IMR-90 (cell line): ENCODE data around the gene FAM124B. TPM values are rescaled to one million over a fixed set of nuclear protein-coding genes. Genes with fewer than 3 reads are reported as not detected.

Source experiments
- ATAC-seq: fragments of 200-7000 bp; cut with Tn5 transposase; 2 replicates; pipeline ENCODE4 v1.9.1; 2020; ENCODE audit warnings: low read depth, mild to moderate bottlenecking, moderate library complexity
- BruUV-seq: library from RNA; stranded (reverse); fragments of 400-500 nt; replicated peaks from 2 replicates; lab custom pipeline; 2021; lab: Mats Ljungman, UMichigan
- CTCF ChIA-PET: fragments of 300-600 bp; formaldehyde crosslinking; extraction: SDS; loops from one replicate; lab custom pipeline; 2021; ENCODE audit warnings: antibody characterized with exemption; lab: Yijun Ruan, JAX
- POLR2A ChIA-PET: fragments of 300-600 bp; sonication (Branson Sonifier 250); formaldehyde crosslinking; loops from one replicate; lab custom pipeline; 2022; ENCODE audit warnings: antibody characterized with exemption; ENCODE audit not compliant: unreplicated experiment; lab: Charles Lee
- DNase-seq: peaks from one replicate; pipeline ENCODE4 v3.0.0; 2013
- H2AFZ ChIP-seq: replicated peaks from 2 replicates; pipeline ENCODE3; 2013; ENCODE audit warnings: low read length, mild to moderate bottlenecking; ENCODE audit not compliant: poor library complexity
- H2AK5ac ChIP-seq: 2 replicates; pipeline ENCODE4 v1.6.1; 2013; ENCODE audit warnings: low read depth, low read length, inconsistent platforms
- H2AK9ac ChIP-seq: replicated peaks from 2 replicates; pipeline ENCODE3; 2013; ENCODE audit warnings: mild to moderate bottlenecking, low read depth, low read length, moderate library complexity; ENCODE audit not compliant: poor library complexity
- H2BK120ac ChIP-seq: 2 replicates; pipeline ENCODE4 v1.6.1; 2013; ENCODE audit warnings: low read depth, low read length, inconsistent platforms
- H2BK15ac ChIP-seq: 3 replicates; pipeline ENCODE4 v1.6.1; 2013; ENCODE audit warnings: low read depth, low read length, inconsistent platforms
- H2BK20ac ChIP-seq: 2 replicates; pipeline ENCODE4 v1.6.1; 2013; ENCODE audit warnings: low read depth, mild to moderate bottlenecking, inconsistent platforms, low read length, moderate library complexity
- H2BK5ac ChIP-seq: 2 replicates; pipeline ENCODE4 v1.6.1; 2013; ENCODE audit warnings: mild to moderate bottlenecking, low read depth, low read length, inconsistent platforms; ENCODE audit not compliant: poor library complexity, severe bottlenecking
- H3K14ac ChIP-seq: replicated peaks from 2 replicates; pipeline ENCODE4 v1.6.1; 2013; ENCODE audit warnings: low read depth, low read length, inconsistent platforms
- H3K18ac ChIP-seq: 2 replicates; pipeline ENCODE4 v1.6.1; 2013; ENCODE audit warnings: low read depth, low read length, control low read depth
- H3K23ac ChIP-seq: 2 replicates; pipeline ENCODE4 v1.6.1; 2013; ENCODE audit warnings: low read depth, low read length, inconsistent platforms
- H3K27ac ChIP-seq: 2 replicates; pipeline ENCODE4 v1.5.1; 2013; ENCODE audit warnings: mild to moderate bottlenecking, control low read depth, low read length; ENCODE audit not compliant: insufficient read depth
- H3K27me3 ChIP-seq: 2 replicates; pipeline ENCODE4 v1.6.1; 2013; ENCODE audit warnings: low read length; ENCODE audit not compliant: control insufficient read depth, insufficient read depth
- H3K36me3 ChIP-seq: 2 replicates; pipeline ENCODE4 v1.6.1; 2013; ENCODE audit warnings: low read length, mixed read lengths; ENCODE audit not compliant: control insufficient read depth, insufficient read depth
- H3K4ac ChIP-seq: 2 replicates; pipeline ENCODE4 v1.6.1; 2013; ENCODE audit warnings: low read depth, low read length, inconsistent platforms
- H3K4me1 ChIP-seq: 2 replicates; pipeline ENCODE4 v1.6.1; 2013; ENCODE audit warnings: low read length, mixed read lengths; ENCODE audit not compliant: control insufficient read depth, insufficient read depth
- H3K4me2 ChIP-seq: 2 replicates; pipeline ENCODE4 v1.6.1; 2013; ENCODE audit warnings: low read depth, mild to moderate bottlenecking, control low read depth, low read length, moderate library complexity
- H3K4me3 ChIP-seq: 2 replicates; pipeline ENCODE4 v1.5.1; 2013; ENCODE audit warnings: low read depth, mild to moderate bottlenecking, control low read depth, low read length, moderate library complexity; ENCODE audit not compliant: insufficient read depth
- H3K56ac ChIP-seq: 2 replicates; pipeline ENCODE4 v1.6.1; 2013; ENCODE audit warnings: low read length, inconsistent platforms; ENCODE audit not compliant: insufficient read depth; ENCODE audit errors: extremely low read depth
- H3K79me1 ChIP-seq, 2 experiments: 2 replicates each; pipeline ENCODE4 v1.6.1; 2013; ENCODE audit warnings: low read length in 2 of 2, inconsistent platforms in 1 of 2, low read depth in 1 of 2
- H3K9ac ChIP-seq: 2 replicates; pipeline ENCODE4 v1.6.1; 2013; ENCODE audit warnings: low read depth, low read length, control low read depth
- H3K9me1 ChIP-seq: 2 replicates; pipeline ENCODE4 v1.6.1; 2013; ENCODE audit warnings: low read length, inconsistent platforms; ENCODE audit not compliant: insufficient read depth
- H3K9me3 ChIP-seq: 2 replicates; pipeline ENCODE4 v1.6.1; 2013; ENCODE audit warnings: low read length; ENCODE audit not compliant: control insufficient read depth, insufficient read depth
- H4K20me1 ChIP-seq: 2 replicates; pipeline ENCODE4 v1.6.1; 2013; ENCODE audit warnings: low read length, inconsistent platforms; ENCODE audit not compliant: insufficient read depth
- H4K5ac ChIP-seq: 2 replicates; pipeline ENCODE4 v1.6.1; 2013; ENCODE audit warnings: mild to moderate bottlenecking, low read depth, low read length, control low read depth
- H4K8ac ChIP-seq, 2 experiments: 2 replicates each; pipeline ENCODE4 v1.6.1; 2013; ENCODE audit warnings: low read depth in 2 of 2, low read length in 2 of 2, control low read depth in 1 of 2, inconsistent platforms in 1 of 2
- H4K91ac ChIP-seq: 2 replicates; pipeline ENCODE4 v1.6.1; 2013; ENCODE audit warnings: low read depth, low read length, inconsistent platforms; ENCODE audit not compliant: insufficient read depth
- POLR2A ChIP-seq: IDR thresholded peaks from 2 replicates; pipeline ENCODE4 v1.6.1; 2012; ENCODE audit warnings: mild to moderate bottlenecking, low read depth, low read length
- RFX5 ChIP-seq: IDR thresholded peaks from 2 replicates; pipeline ENCODE4 v1.8.0; 2012; ENCODE audit warnings: low read depth, mild to moderate bottlenecking, low read length, moderate library complexity
- WGBS, 2 experiments: methylation state at CpG; one replicate each; pipeline versions ENCODE4 v1.1.5 to v1.1.7; 2013; ENCODE audit warnings: missing lambda C conversion rate in 2 of 2; ENCODE audit not compliant: insufficient read length in 1 of 2; ENCODE audit errors: extremely low coverage in 2 of 2; 5-methylcytosine and 5-hydroxymethylcytosine counted together
- dilution Hi-C: fragments of 300-500 bp; cut with HindIII; formaldehyde crosslinking; loops from one replicate; pipeline ENCODE4 v1.14.3; 2018; ENCODE audit warnings: low sequenced_read_pairs; ENCODE audit not compliant: unreplicated experiment
- in situ Hi-C: fragments of 300-500 bp; cut with MboI; formaldehyde crosslinking; loops from 3 replicates; pipeline ENCODE4 v1.14.3; 2019; ENCODE audit warnings: low sequenced_read_pairs, inconsistent platforms, mixed read lengths
- intact Hi-C: fragments of 100-400 bp; cut with micrococcal nuclease; formaldehyde crosslinking; loops from 2 replicates; pipeline ENCODE4 v1.10.0; 2022
- polyA plus RNA-seq, 3 experiments: library from polyadenylated mRNA; depleted of rRNA; stranded (reverse); fragments of >200 nt; gene quantifications; 2 replicates each; pipeline ENCODE4 v1.2.3, GENCODE V29; 2012; ENCODE audit warnings: low replicate concordance in 1 of 3
- total RNA-seq: library from RNA; depleted of rRNA; stranded (reverse); fragments of >200 nt; gene quantifications from 2 replicates; pipeline ENCODE4 v1.2.3, GENCODE V29; 2012

Gene FAM124B
- total and polyA plus RNA-seq, 2 of the 4 experiments (the other 2 are of a cell fraction): not detected

DNA sequence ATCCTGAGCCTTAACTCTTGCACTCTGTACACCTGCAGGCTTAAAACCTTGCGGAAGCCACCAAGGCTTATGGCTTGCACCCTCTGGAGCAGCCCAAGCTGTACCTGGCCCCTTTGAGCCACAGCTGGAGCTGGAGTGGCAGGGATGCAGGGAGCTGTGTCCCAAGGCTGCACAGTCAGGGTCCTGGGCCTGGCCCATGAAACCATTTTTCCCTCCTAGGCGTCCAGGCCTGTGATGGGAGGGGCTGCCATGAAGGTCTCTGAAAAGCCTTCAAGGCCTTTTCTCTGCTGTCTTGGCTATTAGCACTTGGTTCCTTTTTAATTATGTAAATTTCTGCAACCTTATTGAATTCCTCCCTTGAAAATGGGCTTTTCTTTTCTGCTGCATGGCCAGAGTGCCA is 56.4 kb downstream of the FAM124B start:
- no peak overlapping the region for H2AK5ac ChIP-seq
- no peak overlapping the region for H3K4ac ChIP-seq
- in situ Hi-C loops: no loop called here
- dilution Hi-C loops: no loop called here
- H3K9me3 ChIP-seq: no peaks in the 10 kb centered on the region
- intact Hi-C loops: no loop called here
- H4K91ac ChIP-seq: no peak overlapping the region
- H3K4me2 ChIP-seq: no peak overlapping the region
- H3K9ac ChIP-seq: no peak overlapping the region
- no peaks in the 10 kb centered on the region for H3K9me1 ChIP-seq
- H3K4me1 ChIP-seq: peaks cover 5% of the 10 kb centered on the region; the same call in 1 of the 2 replicates
- ChIA-PET CTCF (no interaction called here), POLR2A (no interaction called here)
- H3K27ac ChIP-seq: no peak overlapping the region
- no peak for TF ChIP-seq RFX5
- TF ChIP-seq POLR2A: no peak
- DNase-seq: no peak
- H4K8ac ChIP-seq: no peak overlapping the region
- no peak overlapping the region for H3K4me3 ChIP-seq
- H2BK15ac ChIP-seq: no peak overlapping the region
- no TSS peak for BruUV-seq
- no peak overlapping the region for H3K56ac ChIP-seq
- no peak overlapping the region for H2BK20ac ChIP-seq
- no peaks in the 10 kb centered on the region for H4K20me1 ChIP-seq
- no peaks in the 10 kb centered on the region for H3K79me1 ChIP-seq
- no peak overlapping the region for H2BK5ac ChIP-seq
- H2AK9ac ChIP-seq: no peak overlapping the region
- H3K36me3 ChIP-seq: no peaks in the 10 kb centered on the region
- H3K18ac ChIP-seq: no peak overlapping the region
- H4K5ac ChIP-seq: no peak overlapping the region
- no peak overlapping the region for H3K23ac ChIP-seq
- H3K14ac ChIP-seq: no peak overlapping the region
- no CpG with 5 or more reads among the region's 2 CpGs for WGBS, 2 experiments
- no peak overlapping the region for H2AFZ ChIP-seq
- no peak overlapping the region for H2BK120ac ChIP-seq
- no peak for ATAC-seq
- peaks cover 3% of the 10 kb centered on the region; the same call in 1 of the 2 replicates for H3K27me3 ChIP-seq
